ENCODE data around the gene KIRREL3.

DNA sequence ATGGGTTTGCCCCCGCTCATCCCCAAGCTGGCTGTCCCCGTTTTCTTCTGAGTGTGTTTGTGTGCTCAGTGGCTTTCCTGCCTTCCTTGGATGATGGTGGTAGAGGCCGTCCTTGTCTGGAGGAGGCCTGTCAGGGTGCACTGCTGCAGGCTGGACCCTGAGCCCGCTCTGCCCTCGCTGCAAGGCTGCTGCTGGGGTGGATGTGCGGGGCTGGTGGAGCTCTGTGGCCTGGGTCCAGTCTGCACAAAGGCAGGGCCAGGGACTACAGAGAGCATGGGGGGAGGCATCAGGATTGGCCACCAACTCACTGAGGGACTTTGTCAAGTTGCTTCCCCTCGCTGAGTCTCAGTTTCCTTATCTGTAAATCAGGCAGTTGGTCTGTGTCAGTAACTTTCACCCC is 275.0 kb downstream of the KIRREL3 start:
- TF ChIP-seq, protein P1, sequence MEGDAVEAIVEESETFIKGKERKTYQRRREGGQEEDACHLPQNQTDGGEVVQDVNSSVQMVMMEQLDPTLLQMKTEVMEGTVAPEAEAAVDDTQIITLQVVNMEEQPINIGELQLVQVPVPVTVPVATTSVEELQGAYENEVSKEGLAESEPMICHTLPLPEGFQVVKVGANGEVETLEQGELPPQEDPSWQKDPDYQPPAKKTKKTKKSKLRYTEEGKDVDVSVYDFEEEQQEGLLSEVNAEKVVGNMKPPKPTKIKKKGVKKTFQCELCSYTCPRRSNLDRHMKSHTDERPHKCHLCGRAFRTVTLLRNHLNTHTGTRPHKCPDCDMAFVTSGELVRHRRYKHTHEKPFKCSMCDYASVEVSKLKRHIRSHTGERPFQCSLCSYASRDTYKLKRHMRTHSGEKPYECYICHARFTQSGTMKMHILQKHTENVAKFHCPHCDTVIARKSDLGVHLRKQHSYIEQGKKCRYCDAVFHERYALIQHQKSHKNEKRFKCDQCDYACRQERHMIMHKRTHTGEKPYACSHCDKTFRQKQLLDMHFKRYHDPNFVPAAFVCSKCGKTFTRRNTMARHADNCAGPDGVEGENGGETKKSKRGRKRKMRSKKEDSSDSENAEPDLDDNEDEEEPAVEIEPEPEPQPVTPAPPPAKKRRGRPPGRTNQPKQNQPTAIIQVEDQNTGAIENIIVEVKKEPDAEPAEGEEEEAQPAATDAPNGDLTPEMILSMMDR (conservative IDR thresholded peaks at IDR 0.05): no peak
- TF ChIP-seq ZFX (IDR thresholded peaks at IDR 0.05): no peak
